AG10803 (cell line): ENCODE measurements around the gene ADGRE3.

Source experiments
- DNase-seq: peaks from one replicate; pipeline ENCODE4 v3.0.0; 2010; ENCODE audit warnings: low read depth
- H3K4me3 ChIP-seq: 2 replicates; pipeline ENCODE4 v1.5.1; 2011; ENCODE audit warnings: mild to moderate bottlenecking, low read length, control low read depth
- TF ChIP-seq, protein P1 (sequence below): conservative IDR thresholded peaks from 2 replicates; pipeline ENCODE4 v1.5.1; 2011; ENCODE audit warnings: mild to moderate bottlenecking, low read length, control low read depth, inconsistent platforms

Gene ADGRE3

GRCh38 chr19:14703833-14704232, 29.2 kb upstream of the ADGRE3 start:
- no peak overlapping the region for H3K4me3 ChIP-seq
- no peak for DNase-seq
- TF ChIP-seq, protein P1, sequence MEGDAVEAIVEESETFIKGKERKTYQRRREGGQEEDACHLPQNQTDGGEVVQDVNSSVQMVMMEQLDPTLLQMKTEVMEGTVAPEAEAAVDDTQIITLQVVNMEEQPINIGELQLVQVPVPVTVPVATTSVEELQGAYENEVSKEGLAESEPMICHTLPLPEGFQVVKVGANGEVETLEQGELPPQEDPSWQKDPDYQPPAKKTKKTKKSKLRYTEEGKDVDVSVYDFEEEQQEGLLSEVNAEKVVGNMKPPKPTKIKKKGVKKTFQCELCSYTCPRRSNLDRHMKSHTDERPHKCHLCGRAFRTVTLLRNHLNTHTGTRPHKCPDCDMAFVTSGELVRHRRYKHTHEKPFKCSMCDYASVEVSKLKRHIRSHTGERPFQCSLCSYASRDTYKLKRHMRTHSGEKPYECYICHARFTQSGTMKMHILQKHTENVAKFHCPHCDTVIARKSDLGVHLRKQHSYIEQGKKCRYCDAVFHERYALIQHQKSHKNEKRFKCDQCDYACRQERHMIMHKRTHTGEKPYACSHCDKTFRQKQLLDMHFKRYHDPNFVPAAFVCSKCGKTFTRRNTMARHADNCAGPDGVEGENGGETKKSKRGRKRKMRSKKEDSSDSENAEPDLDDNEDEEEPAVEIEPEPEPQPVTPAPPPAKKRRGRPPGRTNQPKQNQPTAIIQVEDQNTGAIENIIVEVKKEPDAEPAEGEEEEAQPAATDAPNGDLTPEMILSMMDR: no peak

- H3K4me3 ChIP-seq: no peak overlapping the region
- TF ChIP-seq, protein P1: no peak
- no peak for DNase-seq
Measured at GRCh38 chr19:14700711-14701375, 26.2 kb upstream of the ADGRE3 start.

DNA sequence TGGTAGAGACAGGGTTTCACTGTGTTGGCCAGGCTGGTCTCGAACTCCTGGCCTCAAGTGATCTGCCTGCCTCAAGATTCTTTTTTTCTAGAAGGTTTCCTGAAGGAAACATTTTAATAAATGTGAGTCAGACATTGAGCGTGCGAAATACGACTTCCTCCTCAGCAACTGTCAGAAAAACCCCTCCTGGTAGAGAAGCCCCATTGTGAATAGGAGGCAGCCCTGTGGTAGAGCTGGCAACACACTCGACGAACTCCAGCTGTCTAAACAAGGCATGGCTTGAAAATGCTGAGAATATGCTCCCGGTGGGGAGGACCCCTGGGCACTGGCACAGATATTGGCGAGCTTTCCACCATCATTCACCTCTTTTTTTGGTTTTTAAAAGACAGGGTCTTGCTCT, 25.0 kb upstream of the ADGRE3 start:
- TF ChIP-seq, protein P1: no peak
- no peak for DNase-seq
- H3K4me3 ChIP-seq: no peak overlapping the region

- no peak for DNase-seq
Measured at GRCh38 chr19:14695471-14695870, 20.8 kb upstream of the ADGRE3 start.

GRCh38 chr19:14694641-14695266, 20.1 kb upstream of the ADGRE3 start:
- TF ChIP-seq, protein P1: no peak
- no peak for DNase-seq
- no peak overlapping the region for H3K4me3 ChIP-seq

More at GRCh38 chr19:14695471-14695870, 20.8 kb upstream of the ADGRE3 start:
- H3K4me3 ChIP-seq: no peak overlapping the region
- TF ChIP-seq, protein P1: no peak

GRCh38 chr19:14689598-14690503, 15.2 kb upstream of the ADGRE3 start, which contains the start of gene ZNF333:
ZNF333 (plus strand) TSS chr19:14690048; CDS start chr19:14693492, 3,444 bp downstream.
- peak within 1 kb of the TSS; percentile 91 for H3K4me3 ChIP-seq
- peak; percentile 83 for DNase-seq
- TF ChIP-seq, protein P1: no peak
